Pancreas (tissue), 10 donors: Measurements from ENCODE around the gene TRPM3. TPM values are rescaled to one million over a fixed set of nuclear protein-coding genes. Genes with fewer than 3 reads are reported as not detected.

ENCODE experiments used
- ATAC-seq, 4 donors: fragments of 200-7000 bp; cut with Tn5 transposase; one replicate each; pipeline versions ENCODE4 v1.8.0 to v1.9.1; 2020; ENCODE audit warnings: mild to moderate bottlenecking in 4 of 4, moderate library complexity in 4 of 4
- DNase-seq, 6 donors: peaks; one replicate each; pipeline ENCODE4 v3.0.0-alpha.2; 2020
- FAIRE-seq: peaks from 2 replicates; lab custom pipeline; 2012; peaks lifted over from hg19 to GRCh38; lab: Jason Lieb, UNC
- H3K27ac ChIP-seq, 4 donors: fragments of 200-600 bp; sonication (generic); 1 replicate in 3 of 4; 2 replicates in 1 of 4; pipeline versions ENCODE4 v1.5.0 to v1.8.0; 2020
- H3K27me3 ChIP-seq, 4 donors: fragments of 200-600 bp; one replicate each; pipeline ENCODE4 v1.8.0; 2021
- H3K36me3 ChIP-seq, 3 donors: fragments of 200-600 bp; sonication (generic) in 1 of 3; one replicate each; pipeline versions ENCODE4 v1.5.0 to v1.8.0; 2020 to 2021
- H3K4me1 ChIP-seq, 3 donors: fragments of 200-600 bp; one replicate each; pipeline ENCODE4 v1.8.0; 2021
- H3K4me3 ChIP-seq, 4 donors: fragments of 200-600 bp; sonication (generic) in 2 of 4; one replicate each; pipeline versions ENCODE4 v1.5.0 to v1.8.0; 2020 to 2021
- H3K9me3 ChIP-seq, 4 donors: fragments of 200-600 bp; one replicate each; pipeline ENCODE4 v1.8.0; 2021
- WGBS, 2 donors: extraction: QIAGEN DNeasy Blood & Tissue Kit; methylation state at CpG; one replicate each; pipeline ENCODE4 v1.1.7; 2013; 5-methylcytosine and 5-hydroxymethylcytosine counted together
- intact Hi-C, 3 donors: fragments of 100-400 bp; cut with DNase I; formaldehyde crosslinking; loops; one replicate each; pipeline versions ENCODE4 v1.11.1 to v1.14.2; 2022
- polyA plus RNA-seq, 2 donors: library from polyadenylated mRNA; stranded (reverse); fragments of 200-250 nt; gene quantifications; one replicate each; pipeline ENCODE4 v1.2.3, GENCODE V29; 2013
- total RNA-seq, 6 donors: library from RNA; stranded (reverse); fragmentation: NEBNext Ultra II Directional in 4 of 6; extraction: Animal tissue kit (Norgen Biotek cat#: 25700) in 4 of 6; gene quantifications; one replicate each; pipeline versions ENCODE4 v1.2.1 to v1.2.4, GENCODE V29; 2021 to 2023
- TF ChIP-seq, protein P1 (sequence below), 4 donors: fragments of 200-600 bp; sonication (generic) in 3 of 4; IDR thresholded peaks; one replicate each; pipeline versions ENCODE4 v1.5.0 to v1.8.0; 2021; ENCODE audit warnings: antibody characterized with exemption in 4 of 4
- donor health status: healthy with polysubstance abuse.
- donor health status: DM: no; HTN: no; CAD: no; lungs with moderate emphysema.
- donor health status: DM: no; HTN: no; CAD: no.
- donor health status: control.
- donor health status: control.
- donor health status: Bipolar disorder and iron deficiency.
- donor health status: DM: yes; HTN: yes; CAD: no.
- donor health status: DM: no; HTN: no; CAD: no.
- donor health status: DM: no; HTN: no; CAD: no.
- donor health status: DM: yes; HTN: yes; CAD: no.

The TRPM3 gene
- total and polyA plus RNA-seq, 8 donors: 0.22 to 1.9 (median 0.76) TPM

DNA sequence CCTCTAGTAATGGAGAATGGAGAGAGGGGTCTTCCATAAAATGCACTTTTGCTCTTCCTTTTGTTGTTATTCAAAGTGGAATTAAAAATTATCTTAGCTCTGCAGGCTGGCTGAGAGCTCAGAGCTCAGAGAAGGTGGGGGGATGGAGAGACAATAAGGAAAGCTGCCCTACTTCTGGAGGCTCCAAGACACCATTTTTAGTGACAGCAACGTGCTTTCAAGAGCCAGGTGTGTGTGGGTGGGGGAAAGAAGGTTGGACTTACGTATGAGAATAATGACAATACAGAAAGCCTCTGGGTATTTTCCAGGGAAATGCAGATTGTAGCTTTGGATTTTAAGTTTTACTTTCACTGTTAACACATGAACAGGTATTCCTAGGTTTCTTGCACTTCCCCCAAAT lies 173.9 kb downstream of the TRPM3 start:
- FAIRE-seq: no peak
- WGBS, 2 donors: 37 to 39% methylated on average over 2 of the region's 2 CpGs

DNA sequence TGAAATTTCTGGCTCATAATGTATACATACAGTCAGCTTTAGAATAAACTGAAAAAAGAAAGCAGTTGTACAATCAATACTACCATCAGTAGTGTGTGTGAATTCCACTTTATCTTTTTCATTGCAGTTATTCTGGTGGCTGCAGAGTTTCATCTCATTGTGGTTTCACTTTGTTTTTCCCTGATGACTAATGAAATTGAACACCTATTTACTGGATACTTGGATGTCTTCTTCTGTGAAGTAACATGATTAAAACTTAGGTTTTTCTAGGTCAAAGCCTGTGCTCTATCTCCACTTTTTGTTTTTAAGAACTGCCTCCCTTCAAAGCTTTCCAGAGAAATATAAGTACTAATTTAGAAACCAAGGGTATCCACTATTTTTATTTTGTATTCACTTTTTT lies 174.3 kb downstream of the TRPM3 start:
- H3K36me3 ChIP-seq: no peaks in the 10 kb centered on the region
- FAIRE-seq (no peak), DNase-seq (no peak), ATAC-seq (no peak)
- intact Hi-C loops: no loop called here
- H3K9me3 ChIP-seq: no peaks in the 10 kb centered on the region
- no peak overlapping the region for H3K4me3 ChIP-seq
- H3K27ac ChIP-seq: no peak overlapping the region
- TF ChIP-seq, protein P1, sequence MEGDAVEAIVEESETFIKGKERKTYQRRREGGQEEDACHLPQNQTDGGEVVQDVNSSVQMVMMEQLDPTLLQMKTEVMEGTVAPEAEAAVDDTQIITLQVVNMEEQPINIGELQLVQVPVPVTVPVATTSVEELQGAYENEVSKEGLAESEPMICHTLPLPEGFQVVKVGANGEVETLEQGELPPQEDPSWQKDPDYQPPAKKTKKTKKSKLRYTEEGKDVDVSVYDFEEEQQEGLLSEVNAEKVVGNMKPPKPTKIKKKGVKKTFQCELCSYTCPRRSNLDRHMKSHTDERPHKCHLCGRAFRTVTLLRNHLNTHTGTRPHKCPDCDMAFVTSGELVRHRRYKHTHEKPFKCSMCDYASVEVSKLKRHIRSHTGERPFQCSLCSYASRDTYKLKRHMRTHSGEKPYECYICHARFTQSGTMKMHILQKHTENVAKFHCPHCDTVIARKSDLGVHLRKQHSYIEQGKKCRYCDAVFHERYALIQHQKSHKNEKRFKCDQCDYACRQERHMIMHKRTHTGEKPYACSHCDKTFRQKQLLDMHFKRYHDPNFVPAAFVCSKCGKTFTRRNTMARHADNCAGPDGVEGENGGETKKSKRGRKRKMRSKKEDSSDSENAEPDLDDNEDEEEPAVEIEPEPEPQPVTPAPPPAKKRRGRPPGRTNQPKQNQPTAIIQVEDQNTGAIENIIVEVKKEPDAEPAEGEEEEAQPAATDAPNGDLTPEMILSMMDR (IDR thresholded peaks at IDR 0.05): no peak
- H3K27me3 ChIP-seq: no peaks in the 10 kb centered on the region
- no peaks in the 10 kb centered on the region for H3K4me1 ChIP-seq

More for the DNA sequence above, 173.9 kb downstream of the TRPM3 start:
- Histone ChIP-seq H3K27ac (no peak overlapping the region), H3K27me3 (no peaks in the 10 kb centered on the region), H3K36me3 (no peaks in the 10 kb centered on the region), H3K4me3 (no peak overlapping the region), H3K9me3 (no peaks in the 10 kb centered on the region), H3K4me1 (no peaks in the 10 kb centered on the region)
- no peak for ATAC-seq
- DNase-seq: no peak
- TF ChIP-seq, protein P1 (IDR thresholded peaks at IDR 0.05): no peak
- intact Hi-C loops: no loop called here

DNA sequence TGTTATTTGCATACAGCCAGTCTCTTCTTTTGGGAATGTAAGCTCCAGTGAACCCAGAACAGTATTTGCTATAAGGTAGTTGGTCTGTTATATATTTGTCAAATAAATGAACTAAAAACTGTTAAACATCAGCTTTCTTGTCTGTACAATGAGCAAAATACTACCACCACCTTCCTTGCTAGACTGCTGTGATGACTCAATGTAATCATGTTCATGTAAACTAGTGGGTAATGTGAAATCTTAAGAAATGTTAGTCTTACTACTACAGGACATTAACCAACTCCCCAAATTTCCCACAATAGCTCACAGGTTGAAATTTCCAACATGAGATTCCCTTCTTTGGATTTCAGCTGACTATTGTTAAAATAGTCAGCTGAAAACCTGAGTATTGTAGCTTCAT lies 176.1 kb downstream of the TRPM3 start:
- ATAC-seq (no peak), FAIRE-seq (no peak), DNase-seq (no peak)
- H3K36me3 ChIP-seq: no peaks in the 10 kb centered on the region
- no peaks in the 10 kb centered on the region for H3K9me3 ChIP-seq
- H3K4me1 ChIP-seq: no peaks in the 10 kb centered on the region
- intact Hi-C loops: no loop called here
- H3K4me3 ChIP-seq: no peak overlapping the region
- H3K27ac ChIP-seq: no peak overlapping the region
- H3K27me3 ChIP-seq: no peaks in the 10 kb centered on the region
- TF ChIP-seq, protein P1 (IDR thresholded peaks at IDR 0.05): no peak

DNA sequence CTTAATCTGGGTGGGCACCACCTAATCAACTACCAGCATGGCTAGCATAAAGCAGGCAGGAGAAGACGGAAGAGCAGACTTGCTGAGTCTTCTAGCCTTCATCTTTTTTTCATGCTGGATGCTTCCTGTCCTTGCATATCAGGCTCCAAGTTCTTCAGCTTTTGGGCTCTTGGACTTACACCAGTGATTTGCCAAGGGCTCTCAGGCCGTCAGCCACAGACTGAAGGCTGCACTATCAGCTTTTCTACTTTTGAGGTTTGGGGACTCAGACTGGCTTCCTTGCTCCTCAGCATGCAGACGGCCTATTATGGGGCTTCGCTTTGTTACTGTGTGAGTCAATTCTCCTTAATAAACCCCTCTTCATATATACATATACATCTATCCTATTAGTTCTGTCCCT lies 180.2 kb downstream of the TRPM3 start:
- no peak for FAIRE-seq
- no peak for DNase-seq

DNA sequence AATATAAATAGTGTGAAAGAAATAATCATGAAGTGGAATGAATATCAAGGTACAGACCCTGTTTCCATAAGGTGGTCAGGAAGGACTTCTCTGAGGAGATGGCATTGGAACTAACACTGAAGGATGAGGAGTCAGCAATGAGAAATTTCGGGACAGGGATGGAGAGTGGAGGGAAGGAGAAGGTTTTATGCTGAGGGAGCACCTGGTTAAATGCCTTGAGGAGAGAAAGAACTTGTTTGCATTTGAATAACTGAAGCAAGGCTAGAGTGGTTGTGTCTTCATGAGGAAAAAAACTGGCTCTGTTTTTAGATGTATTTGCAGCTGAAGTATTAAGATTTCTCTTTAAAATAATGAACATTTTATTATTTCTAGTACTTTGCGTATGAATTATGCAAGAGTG lies 180.8 kb downstream of the TRPM3 start:
- Histone ChIP-seq H3K36me3 (no peaks in the 10 kb centered on the region), H3K27ac (no peak overlapping the region), H3K9me3 (no peaks in the 10 kb centered on the region), H3K4me1 (no peaks in the 10 kb centered on the region), H3K4me3 (no peak overlapping the region), H3K27me3 (peaks cover 0 to 4% (median 0%) of the 10 kb centered on the region in 4 donors)
- ATAC-seq: no peak
- TF ChIP-seq, protein P1 (IDR thresholded peaks at IDR 0.05): no peak
- no peak for FAIRE-seq
- DNase-seq: no peak
- WGBS, 2 donors: 38 to 45% methylated on average over 2 of the region's 2 CpGs
- intact Hi-C loops: no loop called here

More for the DNA sequence above, 180.2 kb downstream of the TRPM3 start:
- Histone ChIP-seq H3K27ac (no peak overlapping the region), H3K4me1 (no peaks in the 10 kb centered on the region), H3K4me3 (no peak overlapping the region), H3K36me3 (no peaks in the 10 kb centered on the region), H3K9me3 (no peaks in the 10 kb centered on the region), H3K27me3 (peaks cover 0 to 4% (median 0%) of the 10 kb centered on the region in 4 donors)
- intact Hi-C loops: no loop called here
- TF ChIP-seq, protein P1 (IDR thresholded peaks at IDR 0.05): no peak
- WGBS, 2 donors: 48 to 56% methylated on average over 4 of the region's 4 CpGs
- no peak for ATAC-seq
